ENCODE measurements around the gene VMO1. TPM values are rescaled to one million over a fixed set of nuclear protein-coding genes. Genes with fewer than 3 reads are reported as not detected.

The VMO1 gene
- total RNA-seq, 1 donor from 2014 or later: not detected

DNA sequence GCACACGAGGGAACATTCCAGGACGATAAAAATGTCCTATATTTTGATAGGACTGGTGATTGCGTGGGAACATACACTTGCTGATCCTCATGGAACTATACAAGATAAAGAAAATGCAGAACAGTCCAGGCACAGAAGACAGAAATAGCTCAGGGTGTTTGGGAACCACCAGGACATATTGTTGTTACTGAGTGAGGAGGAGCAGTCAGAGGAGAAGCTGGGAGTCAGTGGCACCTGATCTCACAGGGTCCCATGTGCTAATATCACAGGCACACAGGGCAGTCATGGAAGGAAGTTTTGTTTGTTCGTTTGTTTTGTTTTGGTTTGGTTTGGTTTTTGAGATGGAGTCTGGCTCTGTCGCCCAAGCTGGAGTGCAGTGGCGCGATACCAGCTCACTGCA, 26.5 kb upstream of the VMO1 start:
- Histone ChIP-seq H3K36me3 (ENCODE audit: control insufficient read depth, insufficient read depth, low read length) (no peaks in the 10 kb centered on the region), H3K4me3 (ENCODE audit: low read depth, low read length) (no peak overlapping the region), H3K27me3 (ENCODE audit: control insufficient read depth, insufficient read depth, low read length) (no peaks in the 10 kb centered on the region)
- DNase-seq (ENCODE audit: low read depth): no peak
- TF ChIP-seq, protein P1, sequence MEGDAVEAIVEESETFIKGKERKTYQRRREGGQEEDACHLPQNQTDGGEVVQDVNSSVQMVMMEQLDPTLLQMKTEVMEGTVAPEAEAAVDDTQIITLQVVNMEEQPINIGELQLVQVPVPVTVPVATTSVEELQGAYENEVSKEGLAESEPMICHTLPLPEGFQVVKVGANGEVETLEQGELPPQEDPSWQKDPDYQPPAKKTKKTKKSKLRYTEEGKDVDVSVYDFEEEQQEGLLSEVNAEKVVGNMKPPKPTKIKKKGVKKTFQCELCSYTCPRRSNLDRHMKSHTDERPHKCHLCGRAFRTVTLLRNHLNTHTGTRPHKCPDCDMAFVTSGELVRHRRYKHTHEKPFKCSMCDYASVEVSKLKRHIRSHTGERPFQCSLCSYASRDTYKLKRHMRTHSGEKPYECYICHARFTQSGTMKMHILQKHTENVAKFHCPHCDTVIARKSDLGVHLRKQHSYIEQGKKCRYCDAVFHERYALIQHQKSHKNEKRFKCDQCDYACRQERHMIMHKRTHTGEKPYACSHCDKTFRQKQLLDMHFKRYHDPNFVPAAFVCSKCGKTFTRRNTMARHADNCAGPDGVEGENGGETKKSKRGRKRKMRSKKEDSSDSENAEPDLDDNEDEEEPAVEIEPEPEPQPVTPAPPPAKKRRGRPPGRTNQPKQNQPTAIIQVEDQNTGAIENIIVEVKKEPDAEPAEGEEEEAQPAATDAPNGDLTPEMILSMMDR (IDR thresholded peaks at IDR 0.05; ENCODE audit: insufficient read depth, low read length, poor library complexity, severe bottlenecking): no peak

DNA sequence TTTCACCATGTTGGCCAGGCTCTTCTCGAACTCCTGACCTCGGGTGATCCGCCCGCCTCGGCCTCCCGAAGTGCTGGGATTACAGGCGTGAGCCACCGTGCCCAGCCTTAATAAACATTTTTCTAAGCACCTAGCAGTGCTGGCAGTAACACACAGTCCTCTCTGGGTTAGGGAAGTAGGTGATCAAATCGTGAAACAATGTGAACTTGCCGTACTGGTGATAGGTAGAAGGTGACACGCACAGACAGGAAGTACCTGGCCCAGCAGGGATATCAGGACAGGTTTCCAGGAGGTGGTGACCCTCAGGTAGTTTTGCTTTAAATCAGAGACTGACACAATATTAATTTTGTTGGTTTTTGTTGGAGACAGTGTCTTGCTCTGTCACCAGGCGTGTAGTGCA, 25.3 kb upstream of the VMO1 start:
- no peak overlapping the region for H3K4me3 ChIP-seq (ENCODE audit: low read depth, low read length)
- TF ChIP-seq, protein P1 (IDR thresholded peaks at IDR 0.05; ENCODE audit: insufficient read depth, low read length, poor library complexity, severe bottlenecking): no peak
- H3K27me3 ChIP-seq (ENCODE audit: control insufficient read depth, insufficient read depth, low read length): no peaks in the 10 kb centered on the region
- DNase-seq (ENCODE audit: low read depth): no peak
- H3K36me3 ChIP-seq (ENCODE audit: control insufficient read depth, insufficient read depth, low read length): no peaks in the 10 kb centered on the region

DNA sequence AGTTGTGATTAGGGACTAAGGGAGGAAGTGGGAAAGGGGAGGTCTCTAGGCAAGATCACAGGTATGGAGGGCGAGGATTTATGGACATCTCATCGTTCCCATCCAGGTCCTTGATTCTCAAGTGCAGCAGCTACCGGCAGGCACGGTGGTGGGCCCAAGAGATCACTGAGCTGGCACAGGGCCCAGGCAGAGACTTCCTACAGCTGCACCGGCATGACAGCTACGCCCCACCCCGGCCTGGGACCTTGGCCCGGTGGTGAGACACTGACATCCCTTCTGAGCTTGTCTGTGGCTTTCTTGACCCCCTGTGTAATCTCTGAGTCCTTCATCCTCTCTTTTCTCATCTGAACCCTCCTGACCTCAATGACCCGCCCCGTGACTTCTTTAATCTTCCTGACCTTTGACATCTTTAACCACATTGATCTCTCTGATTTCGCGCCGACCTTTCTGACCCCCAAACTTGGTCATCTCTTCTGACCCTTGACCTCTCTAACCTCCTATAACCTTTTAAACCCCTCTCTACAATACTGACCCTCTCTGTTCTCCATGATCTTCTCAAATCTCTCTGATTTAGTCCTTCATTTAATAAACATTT, 24.6 kb upstream of the VMO1 start:
- no peaks in the 10 kb centered on the region for H3K27me3 ChIP-seq (ENCODE audit: control insufficient read depth, insufficient read depth, low read length)
- TF ChIP-seq, protein P1 (IDR thresholded peaks at IDR 0.05; ENCODE audit: insufficient read depth, low read length, poor library complexity, severe bottlenecking): no peak
- H3K4me3 ChIP-seq (ENCODE audit: low read depth, low read length): no peak overlapping the region
- no peaks in the 10 kb centered on the region for H3K36me3 ChIP-seq (ENCODE audit: control insufficient read depth, insufficient read depth, low read length)
- DNase-seq (ENCODE audit: low read depth): no peak

DNA sequence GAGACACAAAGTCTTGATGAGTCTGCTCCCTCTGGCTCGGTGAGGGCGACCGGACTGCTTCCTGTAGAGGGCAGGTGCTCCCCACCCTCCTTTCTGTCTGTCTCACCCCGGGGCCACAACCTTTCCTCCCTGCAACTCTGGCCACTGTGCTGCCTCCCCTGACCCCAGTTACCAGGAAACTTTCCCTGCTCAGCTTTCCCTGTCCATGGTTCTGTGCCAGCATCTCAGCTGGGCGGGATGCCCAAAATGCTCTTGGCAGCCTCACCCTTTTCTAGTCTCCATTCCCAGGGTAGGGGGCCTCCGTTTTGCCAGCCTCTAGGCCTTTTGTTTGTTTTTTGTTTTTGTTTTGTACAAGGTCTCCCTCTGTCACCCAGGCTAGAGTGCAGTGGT, 22.2 kb upstream of the VMO1 start:
- Histone ChIP-seq H3K4me3 (ENCODE audit: low read depth, low read length) (no peak overlapping the region), H3K27me3 (ENCODE audit: control insufficient read depth, insufficient read depth, low read length) (no peaks in the 10 kb centered on the region), H3K36me3 (ENCODE audit: control insufficient read depth, insufficient read depth, low read length) (no peaks in the 10 kb centered on the region)
- TF ChIP-seq, protein P1 (IDR thresholded peaks at IDR 0.05; ENCODE audit: insufficient read depth, low read length, poor library complexity, severe bottlenecking): no peak
- DNase-seq (ENCODE audit: low read depth): no peak

DNA sequence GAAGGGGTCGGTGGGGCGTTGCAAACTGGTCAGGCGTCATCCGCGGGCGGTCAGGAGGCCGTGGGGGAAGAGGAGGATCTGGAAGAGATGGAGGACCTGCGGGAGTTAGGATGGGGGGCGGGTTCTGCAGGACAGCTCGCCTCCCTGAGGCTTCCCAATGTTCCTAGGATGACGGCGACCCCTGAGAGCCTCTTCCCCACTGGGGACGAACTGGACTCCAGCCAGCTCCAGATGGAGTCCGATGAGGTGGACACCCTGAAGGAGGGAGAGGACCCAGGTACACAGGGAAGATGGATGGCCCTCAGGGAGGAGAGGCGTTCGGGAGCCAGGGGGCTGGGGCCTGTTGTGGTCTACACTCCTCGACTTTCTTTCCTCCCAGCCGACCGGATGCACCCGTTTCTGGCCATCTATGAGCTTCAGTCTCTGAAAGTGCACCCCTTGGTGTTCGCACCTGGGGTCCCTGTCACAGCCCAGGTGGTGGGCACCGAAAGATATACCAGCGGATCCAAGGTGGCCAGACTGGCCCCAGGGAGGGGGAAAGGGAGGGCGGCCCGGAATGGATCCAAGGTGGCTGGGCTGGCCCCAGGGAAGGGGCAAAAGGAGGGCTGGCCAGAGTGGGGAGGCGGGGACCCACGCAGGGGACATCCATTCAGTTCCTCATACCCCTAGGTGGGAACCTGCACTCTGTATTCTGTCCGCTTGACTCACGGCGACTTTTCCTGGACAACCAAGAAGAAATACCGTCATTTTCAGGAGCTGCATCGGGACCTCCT, 21.6 kb upstream of the VMO1 start:
- DNase-seq (ENCODE audit: low read depth): no peak
- TF ChIP-seq, protein P1 (IDR thresholded peaks at IDR 0.05; ENCODE audit: insufficient read depth, low read length, poor library complexity, severe bottlenecking): no peak
- Histone ChIP-seq H3K4me3 (ENCODE audit: low read depth, low read length) (peak overlapping the region; percentile 82), H3K36me3 (ENCODE audit: control insufficient read depth, insufficient read depth, low read length) (no peaks in the 10 kb centered on the region), H3K27me3 (ENCODE audit: control insufficient read depth, insufficient read depth, low read length) (no peaks in the 10 kb centered on the region)

All from kidney epithelial cell (primary cell).